Renal pelvis (tissue), 4 donors: Measurements from ENCODE around the gene CHCHD10. TPM values are rescaled to one million over a fixed set of nuclear protein-coding genes. Genes with fewer than 3 reads are reported as not detected.
"Not testable (repeated sequence)": the region's sequence is repeated elsewhere in the genome, so short reads cannot be mapped to it uniquely, and the experiment has no call there.

Experiments
- DNase-seq: peaks from one replicate; pipeline ENCODE4 v3.0.0-alpha.2; 2013
- polyA plus RNA-seq, 3 donors: library from polyadenylated mRNA; unstranded; fragments of 120-200 nt; gene quantifications; one replicate each; pipeline ENCODE4 v1.2.1, GENCODE V29; 2013; ENCODE audit not compliant: insufficient read length in 3 of 3

Gene CHCHD10
- polyA plus RNA-seq, 3 donors = 81.4 to 103 (median 91.5) TPM

GRCh38 chr22:23753385-23753784 lies 14.4 kb downstream of the CHCHD10 start:
- no peak for DNase-seq

DNA sequence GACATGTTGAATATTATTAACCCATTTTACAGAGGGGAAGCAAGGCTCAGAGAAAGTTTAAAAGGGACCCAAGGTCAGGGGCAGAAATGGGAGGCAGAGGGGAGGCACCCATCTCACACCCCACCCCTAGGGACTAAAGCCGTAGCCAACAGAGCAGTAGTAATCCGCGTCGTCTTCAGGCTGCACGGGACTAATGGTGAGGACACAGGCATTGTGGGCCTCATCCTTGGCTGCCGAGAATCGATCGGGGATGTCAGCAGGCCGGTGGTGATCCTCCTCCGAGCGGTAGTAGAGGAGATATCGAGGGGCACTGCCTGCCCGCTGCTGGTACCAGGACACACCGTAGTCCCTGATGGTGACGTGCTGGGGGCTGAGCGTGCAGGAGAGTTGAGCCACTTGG lies 15.0 kb downstream of the CHCHD10 start:
- no peak for DNase-seq

GRCh38 chr22:23752090-23752691 lies 15.6 kb downstream of the CHCHD10 start:
- DNase-seq = no peak

DNA sequence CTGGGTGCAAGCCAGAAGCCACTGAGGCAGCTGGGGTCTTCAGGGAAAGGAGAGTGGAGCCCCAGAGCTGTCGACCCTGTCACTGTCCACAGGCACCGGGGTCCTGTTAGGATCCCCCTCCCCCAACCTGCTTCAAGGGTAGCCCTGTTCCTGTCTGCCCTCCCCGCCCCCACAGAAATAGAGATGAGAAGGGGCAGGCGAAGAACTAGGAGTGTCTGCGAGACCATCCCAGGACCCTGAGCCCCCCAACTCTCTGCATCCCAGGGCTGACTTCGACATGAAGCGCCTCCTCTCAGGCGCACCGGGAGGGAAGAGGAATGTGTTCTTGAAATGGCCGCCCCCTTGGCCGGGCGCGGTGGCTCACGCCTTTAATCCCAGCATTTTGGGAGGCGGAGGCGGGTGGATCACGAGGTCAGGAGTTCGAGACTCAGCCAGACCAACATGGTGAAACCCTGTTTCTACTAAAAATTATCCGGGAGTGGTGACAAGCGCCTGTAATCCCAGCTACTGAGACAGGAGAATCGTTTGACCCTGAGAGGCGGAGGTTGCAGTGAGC lies 16.3 kb downstream of the CHCHD10 start:
- peak; percentile 33 for DNase-seq

GRCh38 chr22:23750714-23751440 lies 16.9 kb downstream of the CHCHD10 start, which contains the start of gene ZNF70:
Gene ZNF70 (minus strand): TSS chr22:23751112. CDS start chr22:23745140, 5,972 bp downstream.
- DNase-seq = peak; percentile 86

GRCh38 chr22:23750367-23750713 lies 17.4 kb downstream of the CHCHD10 start:
- DNase-seq = no peak

GRCh38 chr22:23749841-23750301 lies 17.9 kb downstream of the CHCHD10 start:
- DNase-seq = no peak

GRCh38 chr22:23745791-23746190 lies 22.0 kb downstream of the CHCHD10 start:
- DNase-seq = no peak

DNA sequence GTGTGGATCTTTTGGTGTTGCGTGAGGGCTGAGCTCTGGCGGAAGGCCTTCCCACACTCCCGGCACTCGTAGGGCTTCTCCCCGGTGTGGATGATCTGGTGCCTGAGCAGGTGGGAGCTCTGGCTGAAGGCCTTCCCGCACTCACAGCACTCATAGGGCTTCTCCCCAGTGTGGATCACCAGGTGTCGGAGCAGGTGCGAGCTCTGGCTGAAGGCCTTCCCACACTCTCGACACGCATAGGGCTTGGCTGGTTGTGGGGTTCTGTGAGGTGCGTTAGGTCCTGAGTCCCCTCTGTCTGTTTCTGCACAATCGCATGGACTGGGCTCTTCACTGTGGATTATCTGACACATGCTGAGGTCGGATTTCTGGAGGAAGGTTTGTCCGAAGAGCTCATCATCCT lies 23.3 kb downstream of the CHCHD10 start:
- DNase-seq = no peak

GRCh38 chr22:23744001-23744400 lies 23.8 kb downstream of the CHCHD10 start:
- DNase-seq = no peak

DNA sequence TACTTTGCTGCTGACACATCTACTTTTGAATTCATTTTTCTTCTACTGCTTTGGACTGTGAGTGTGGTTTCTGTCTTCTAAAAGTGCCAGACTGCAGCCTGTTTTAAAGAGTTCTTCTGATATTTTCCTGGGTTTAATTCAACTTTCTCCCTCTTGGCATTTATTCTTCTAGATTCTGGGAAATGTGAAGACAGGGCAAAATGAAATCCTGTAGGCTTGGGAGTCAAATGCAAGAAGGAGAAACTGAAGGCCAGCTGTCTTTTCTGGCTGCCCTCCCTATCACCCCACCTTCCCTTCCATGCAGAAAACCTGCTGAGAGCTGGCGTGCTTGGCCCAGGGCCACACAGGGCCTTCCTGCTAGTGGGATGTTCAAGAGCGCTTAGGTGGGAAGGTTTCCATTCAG lies 24.5 kb downstream of the CHCHD10 start:
- DNase-seq = no peak

DNA sequence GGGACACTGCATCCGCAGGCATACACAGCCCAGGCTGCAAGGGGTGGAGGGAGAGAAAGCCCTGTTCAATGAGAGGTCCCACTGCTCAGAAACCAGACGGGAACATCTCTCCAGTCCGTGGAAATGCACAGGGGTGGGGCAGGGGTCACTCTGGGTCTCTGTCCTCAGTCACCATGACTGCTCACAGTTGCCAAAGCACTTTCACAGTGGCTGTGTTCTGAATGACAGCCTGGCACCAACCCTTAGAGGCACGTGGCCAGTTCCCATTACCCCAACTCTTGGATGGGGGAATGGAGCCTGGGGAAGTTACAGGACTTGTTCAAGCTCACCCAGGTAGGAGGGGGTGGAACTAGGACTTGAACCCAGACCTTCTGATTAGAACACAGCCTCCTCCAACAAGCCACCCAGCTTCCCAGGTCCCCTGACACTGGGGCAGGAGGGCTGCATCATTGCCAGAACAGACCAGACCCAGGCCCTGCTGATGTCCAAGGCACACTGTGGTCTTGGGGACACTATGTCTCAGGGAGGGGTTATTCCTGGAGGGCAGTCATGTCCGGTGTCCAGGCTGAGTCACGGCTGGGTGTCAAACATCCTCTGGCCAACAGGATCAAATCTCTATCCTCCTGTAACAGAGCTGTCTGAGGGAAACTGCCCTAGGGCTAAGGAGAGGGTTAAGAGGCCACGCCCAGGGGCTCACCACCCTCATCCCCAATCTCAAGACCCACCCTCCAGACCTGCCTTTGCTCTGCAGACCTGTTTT lies 25.1 kb downstream of the CHCHD10 start:
- DNase-seq = no peak

- DNase-seq = no peak
These were observed 30.1 kb downstream of the CHCHD10 start for GRCh38 chr22:23737696-23738095.

- not testable (repeated sequence) for DNase-seq
These were observed 39.7 kb downstream of the CHCHD10 start for GRCh38 chr22:23728108-23728507.

DNA sequence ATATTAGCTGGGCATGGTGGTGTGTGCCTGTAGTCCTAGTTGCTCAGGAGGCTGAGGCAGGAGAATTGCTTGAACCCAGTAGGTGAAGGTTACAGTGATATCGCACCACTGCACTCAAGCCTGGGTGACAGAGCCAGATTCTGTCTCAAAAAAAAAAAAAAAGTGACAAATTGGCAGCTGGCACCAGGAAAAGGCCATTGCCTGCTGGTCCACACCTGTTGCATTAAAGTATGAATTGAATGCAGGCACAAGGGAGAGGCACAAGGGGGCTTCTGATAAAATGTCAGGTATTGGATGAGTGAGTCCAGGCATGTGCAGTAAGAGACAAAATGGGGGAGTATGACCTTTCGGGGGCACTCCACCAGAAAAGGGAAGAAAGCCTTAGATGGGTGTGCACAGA lies 45.0 kb downstream of the CHCHD10 start:
- no peak for DNase-seq

DNA sequence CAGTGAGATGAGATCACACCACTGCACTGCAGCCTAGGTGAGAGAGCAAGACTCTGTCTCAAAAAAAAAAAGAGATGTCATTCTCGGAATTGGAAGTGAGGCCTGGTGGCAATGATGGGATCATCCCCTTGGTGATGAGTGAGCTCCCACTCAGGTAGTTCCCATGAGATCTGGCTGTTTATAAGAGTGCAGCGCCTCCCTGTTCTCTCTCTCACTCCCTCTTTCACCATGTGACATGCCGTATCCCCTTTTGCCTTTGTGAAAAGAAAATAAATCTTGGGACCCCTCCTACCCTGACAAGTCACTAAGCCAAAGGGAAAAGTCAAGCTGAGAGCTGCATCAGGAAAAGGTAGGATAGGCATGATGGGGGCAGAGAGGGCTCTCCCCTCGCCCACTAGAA lies 45.6 kb downstream of the CHCHD10 start:
- DNase-seq = no peak

DNA sequence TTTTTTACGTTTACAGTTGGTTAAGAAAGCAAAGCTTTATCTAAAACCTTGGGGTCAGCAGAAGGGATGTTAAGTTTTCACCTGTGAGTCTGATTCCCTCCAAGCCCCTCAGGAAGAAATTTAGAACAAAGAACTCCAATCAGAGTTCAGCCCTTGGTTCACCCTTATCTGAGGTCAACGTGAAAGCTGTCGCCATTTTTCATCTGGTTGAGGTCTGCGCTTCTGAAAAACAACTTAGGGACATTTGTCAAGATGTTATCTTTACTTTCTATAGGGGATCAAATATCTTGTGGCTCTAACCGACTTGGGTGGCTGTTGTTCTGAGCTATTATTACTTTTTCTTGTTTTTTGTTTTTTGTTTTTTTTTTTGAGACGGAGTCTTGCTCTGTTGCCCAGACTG lies 46.9 kb downstream of the CHCHD10 start:
- no peak for DNase-seq

- no peak for DNase-seq
These were observed 49.2 kb downstream of the CHCHD10 start for GRCh38 chr22:23718371-23719165.

DNA sequence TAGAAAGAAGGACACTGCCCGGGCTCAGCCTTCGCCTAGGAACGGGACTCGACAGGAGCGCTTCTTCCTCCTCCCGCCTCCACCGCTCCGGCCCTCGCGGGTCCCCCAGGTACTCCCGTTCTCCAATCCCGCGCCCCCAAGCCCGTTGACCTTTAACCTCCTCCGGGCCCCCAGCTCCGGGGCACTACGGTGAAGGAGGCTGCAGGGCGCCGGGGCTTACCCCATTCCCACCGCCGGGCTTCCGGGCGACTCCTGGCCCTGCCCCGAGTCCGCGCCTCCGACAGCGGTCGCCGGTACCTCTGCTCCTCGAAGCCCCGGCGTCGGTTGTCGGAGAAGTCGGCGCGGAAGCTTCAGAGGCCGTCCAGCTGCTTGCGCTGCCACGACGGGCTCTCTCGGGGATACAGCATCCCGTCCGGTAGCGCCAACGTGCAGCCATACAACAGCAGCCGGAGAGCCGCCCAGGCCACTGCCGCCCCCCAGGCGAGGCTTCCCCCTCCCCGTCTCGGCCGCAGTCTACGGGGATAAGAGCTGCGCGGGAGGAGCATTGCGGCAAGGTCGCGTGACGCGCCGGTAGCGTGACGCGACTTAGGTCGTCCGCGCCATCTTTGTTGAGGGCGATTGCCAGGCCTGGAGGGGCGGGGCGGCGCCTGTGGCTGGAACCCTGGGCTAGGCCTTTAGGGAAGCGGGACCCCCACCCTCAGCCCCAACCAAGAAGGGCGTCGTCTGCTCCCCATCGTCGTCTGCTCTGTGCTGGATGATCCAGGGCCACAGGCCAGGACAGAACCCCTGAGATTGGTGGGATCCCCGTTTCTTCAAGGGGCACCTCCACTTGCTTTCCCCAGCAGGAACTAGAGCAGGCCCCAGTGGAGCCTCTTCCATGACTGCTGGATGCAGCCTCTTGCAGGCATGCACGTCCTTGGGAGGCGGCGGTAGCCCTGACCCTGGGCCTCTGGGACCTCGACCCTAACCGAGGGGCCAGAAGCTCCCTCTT lies 50.7 kb downstream of the CHCHD10 start:
- peak; percentile 87 for DNase-seq
